NB4 (cell line): Measurements from ENCODE around the gene NEMF.
"Not testable (repeated sequence)": the region's sequence is repeated elsewhere in the genome, so short reads cannot be mapped to it uniquely, and the experiment has no call there.

Experiments used
- DNase-seq: peaks from one replicate; pipeline ENCODE4 v3.0.0; 2010; ENCODE audit warnings: low read depth
- H3K4me3 ChIP-seq: one replicate; pipeline ENCODE4 v1.5.1; 2011; ENCODE audit warnings: mild to moderate bottlenecking, low read depth, low read length, moderate library complexity
- CTCF ChIP-seq: IDR thresholded peaks from one replicate; pipeline ENCODE4 v1.5.1; 2012; ENCODE audit warnings: low read depth, low read length
- MAX ChIP-seq: IDR thresholded peaks from 2 replicates; pipeline ENCODE4 v1.6.1; 2011; ENCODE audit warnings: low read depth, low read length
- MYC ChIP-seq: IDR thresholded peaks from 2 replicates; pipeline ENCODE4 v1.6.1; 2011; ENCODE audit warnings: low read depth, low read length
- POLR2A ChIP-seq: IDR thresholded peaks from 2 replicates; pipeline ENCODE4 v1.6.1; 2011; ENCODE audit warnings: mild to moderate bottlenecking; ENCODE audit not compliant: insufficient read length; ENCODE audit errors: extremely low read depth

The NEMF gene

GRCh38 chr14:49828640-49829039 is 23.9 kb downstream of the NEMF start:
- no peak overlapping the region for H3K4me3 ChIP-seq
- TF ChIP-seq MYC: no peak
- no peak for TF ChIP-seq MAX
- TF ChIP-seq CTCF: no peak
- TF ChIP-seq POLR2A: no peak
- DNase-seq: no peak

- TF ChIP-seq MYC: no peak
- no peak for TF ChIP-seq MAX
- no peak for TF ChIP-seq CTCF
- no peak for TF ChIP-seq POLR2A
- no peak for DNase-seq
Observed at GRCh38 chr14:49820176-49820575, 32.4 kb downstream of the NEMF start.

GRCh38 chr14:49816844-49817243 is 35.7 kb downstream of the NEMF start:
- no peak overlapping the region for H3K4me3 ChIP-seq
- no peak for DNase-seq
- TF ChIP-seq POLR2A: no peak

More at GRCh38 chr14:49820176-49820575, 32.4 kb downstream of the NEMF start:
- H3K4me3 ChIP-seq: no peak overlapping the region

- H3K4me3 ChIP-seq, DNase-seq: not testable (repeated sequence)
Observed at GRCh38 chr14:49816118-49816517, 36.5 kb downstream of the NEMF start.

GRCh38 chr14:49808780-49809179 is 43.8 kb downstream of the NEMF start:
- no peak overlapping the region for H3K4me3 ChIP-seq
- no peak for DNase-seq
- TF ChIP-seq POLR2A (no peak), MAX (no peak), CTCF (no peak), MYC (no peak)

- no peak for DNase-seq
- no peak overlapping the region for H3K4me3 ChIP-seq
- TF ChIP-seq POLR2A: no peak
- no peak for TF ChIP-seq MYC
Observed at GRCh38 chr14:49796025-49796424, 56.6 kb downstream of the NEMF start.

GRCh38 chr14:49792618-49793017 is 60.0 kb downstream of the NEMF start:
- TF ChIP-seq MYC (no peak), CTCF (no peak), POLR2A (no peak), MAX (no peak)
- no peak for DNase-seq

GRCh38 chr14:49786315-49786714 is 66.3 kb downstream of the NEMF start:
- DNase-seq: no peak
- no peak for TF ChIP-seq POLR2A
- TF ChIP-seq CTCF: no peak
- no peak for TF ChIP-seq MAX
- no peak for TF ChIP-seq MYC
- no peak overlapping the region for H3K4me3 ChIP-seq

More at GRCh38 chr14:49792618-49793017, 60.0 kb downstream of the NEMF start:
- H3K4me3 ChIP-seq: no peak overlapping the region
